Right lobe of liver (tissue), 4 donors: ENCODE results near the gene SLC22A23.

Experiments
- CTCF ChIP-seq, 4 donors: fragments of 200-600 bp in 3 of 4; fragments of 450-650 bp in 1 of 4; IDR thresholded peaks; one replicate each; pipeline versions ENCODE4 v1.5.1 to v1.8.0; 2016 to 2022; ENCODE audit warnings: antibody characterized with exemption in 4 of 4, mild to moderate bottlenecking in 2 of 4
- POLR2A ChIP-seq: fragments of 450-650 bp; IDR thresholded peaks from one replicate; pipeline ENCODE4 v1.6.1; 2017; ENCODE audit warnings: antibody characterized with exemption, mild to moderate bottlenecking
- donor health status: DM: no; HTN: no; CAD: no.
- donor health status: DM: no; HTN: no; CAD: no.
- donor health status: DM: no; HTN: yes; CAD: no.

- TF ChIP-seq CTCF (IDR thresholded peaks at IDR 0.05) (no peak), POLR2A (no peak)
These were observed 18.4 kb downstream of the SLC22A23 start for GRCh38 chr6:3438190-3439167.
